ENCODE measurements around the gene ALG9.

The ALG9 gene

DNA sequence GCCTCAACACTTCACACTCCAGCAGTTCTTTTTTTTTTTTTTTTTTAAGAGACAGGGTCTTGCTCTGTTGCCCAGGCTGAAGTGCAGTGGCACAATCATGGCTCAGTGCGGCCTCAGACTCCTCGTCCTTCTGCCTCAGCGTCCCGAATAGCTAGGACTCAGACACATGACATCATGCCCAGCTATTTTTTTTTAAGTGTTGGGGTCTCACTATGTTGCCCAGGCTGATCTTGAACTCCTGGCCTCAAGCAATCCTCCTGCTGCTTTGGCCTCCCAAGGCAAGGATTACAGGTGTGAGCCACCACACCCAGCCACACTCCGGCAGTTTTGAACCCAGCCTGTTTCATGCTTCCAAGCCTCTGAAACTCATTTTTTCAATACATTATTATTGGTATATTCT, 108.9 kb downstream of the ALG9 start:
- TF ChIP-seq, protein P1, sequence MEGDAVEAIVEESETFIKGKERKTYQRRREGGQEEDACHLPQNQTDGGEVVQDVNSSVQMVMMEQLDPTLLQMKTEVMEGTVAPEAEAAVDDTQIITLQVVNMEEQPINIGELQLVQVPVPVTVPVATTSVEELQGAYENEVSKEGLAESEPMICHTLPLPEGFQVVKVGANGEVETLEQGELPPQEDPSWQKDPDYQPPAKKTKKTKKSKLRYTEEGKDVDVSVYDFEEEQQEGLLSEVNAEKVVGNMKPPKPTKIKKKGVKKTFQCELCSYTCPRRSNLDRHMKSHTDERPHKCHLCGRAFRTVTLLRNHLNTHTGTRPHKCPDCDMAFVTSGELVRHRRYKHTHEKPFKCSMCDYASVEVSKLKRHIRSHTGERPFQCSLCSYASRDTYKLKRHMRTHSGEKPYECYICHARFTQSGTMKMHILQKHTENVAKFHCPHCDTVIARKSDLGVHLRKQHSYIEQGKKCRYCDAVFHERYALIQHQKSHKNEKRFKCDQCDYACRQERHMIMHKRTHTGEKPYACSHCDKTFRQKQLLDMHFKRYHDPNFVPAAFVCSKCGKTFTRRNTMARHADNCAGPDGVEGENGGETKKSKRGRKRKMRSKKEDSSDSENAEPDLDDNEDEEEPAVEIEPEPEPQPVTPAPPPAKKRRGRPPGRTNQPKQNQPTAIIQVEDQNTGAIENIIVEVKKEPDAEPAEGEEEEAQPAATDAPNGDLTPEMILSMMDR (IDR thresholded peaks at IDR 0.05; ENCODE audit: borderline replicate concordance, control extremely low read depth, extremely low read depth, insufficient read depth, missing control alignments): no peak
- no peak for DNase-seq (ENCODE audit: low spot score)
- in situ Hi-C loops (cut with MboI; ENCODE audit: low sequenced_read_pairs, unreplicated experiment): loop anchor here (10.0 kb wide), 1 partner anchor 158 kb away; the partner anchor contains the start of gene SIK2

DNA sequence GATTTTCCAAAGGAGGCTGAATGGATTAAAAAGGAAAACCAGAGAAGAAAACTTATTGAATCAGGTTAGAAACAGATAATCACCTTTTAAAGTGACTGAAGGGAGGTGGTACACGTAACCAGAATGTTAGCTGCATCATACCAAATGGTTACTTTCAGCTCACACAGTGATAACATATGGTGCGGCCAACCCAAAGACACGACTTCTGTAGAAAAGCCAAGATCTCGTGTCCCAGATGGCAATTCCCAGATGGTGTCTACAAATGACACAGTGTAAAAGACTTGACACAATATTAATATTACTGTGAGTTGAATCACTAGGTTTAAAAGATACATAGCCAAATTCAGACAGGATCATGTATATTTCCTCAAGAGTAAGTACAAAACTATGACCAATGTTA, 110.3 kb downstream of the ALG9 start:
- in situ Hi-C loops (cut with MboI; ENCODE audit: low sequenced_read_pairs, unreplicated experiment): loop anchor here (10.0 kb wide), 1 partner anchor 156 kb away; the partner anchor contains the start of gene SIK2
- TF ChIP-seq, protein P1 (IDR thresholded peaks at IDR 0.05; ENCODE audit: borderline replicate concordance, control extremely low read depth, extremely low read depth, insufficient read depth, missing control alignments): no peak
- DNase-seq (ENCODE audit: low spot score): no peak

DNA sequence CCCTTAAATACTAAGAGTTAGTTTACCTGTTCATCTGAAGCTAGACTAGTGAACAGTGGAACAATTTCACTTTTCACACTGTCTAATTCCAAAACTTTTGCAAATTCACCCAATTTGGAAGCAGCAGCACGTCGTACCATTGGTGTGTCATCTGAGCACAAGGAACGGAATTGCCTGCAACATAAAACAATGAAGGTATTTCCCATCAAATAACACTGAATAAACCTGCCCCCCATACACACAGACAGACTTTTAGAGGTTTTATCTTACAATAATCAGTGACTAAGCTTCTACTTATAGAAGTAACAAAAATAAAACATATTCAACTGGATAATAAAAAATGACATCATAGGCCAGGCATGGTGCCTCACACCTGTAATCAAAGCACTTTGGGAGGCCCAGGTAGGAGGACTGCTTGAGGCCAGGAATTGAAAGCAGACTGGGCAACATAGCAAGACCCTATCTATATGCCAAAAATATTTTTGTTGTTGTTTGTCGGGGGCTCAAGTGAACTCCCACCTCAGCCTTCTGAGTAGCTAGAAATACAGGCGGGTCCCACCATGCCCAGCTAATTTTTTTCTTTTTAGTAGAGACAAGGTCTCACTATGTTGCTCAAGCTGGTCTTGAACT, 111.5 kb downstream of the ALG9 start:
- no peak for DNase-seq (ENCODE audit: low spot score)
- TF ChIP-seq, protein P1 (IDR thresholded peaks at IDR 0.05; ENCODE audit: borderline replicate concordance, control extremely low read depth, extremely low read depth, insufficient read depth, missing control alignments): no peak
- in situ Hi-C loops (cut with MboI; ENCODE audit: low sequenced_read_pairs, unreplicated experiment): loop anchor here (10.0 kb wide), 1 partner anchor 155 kb away; the partner anchor contains the start of gene SIK2

DNA sequence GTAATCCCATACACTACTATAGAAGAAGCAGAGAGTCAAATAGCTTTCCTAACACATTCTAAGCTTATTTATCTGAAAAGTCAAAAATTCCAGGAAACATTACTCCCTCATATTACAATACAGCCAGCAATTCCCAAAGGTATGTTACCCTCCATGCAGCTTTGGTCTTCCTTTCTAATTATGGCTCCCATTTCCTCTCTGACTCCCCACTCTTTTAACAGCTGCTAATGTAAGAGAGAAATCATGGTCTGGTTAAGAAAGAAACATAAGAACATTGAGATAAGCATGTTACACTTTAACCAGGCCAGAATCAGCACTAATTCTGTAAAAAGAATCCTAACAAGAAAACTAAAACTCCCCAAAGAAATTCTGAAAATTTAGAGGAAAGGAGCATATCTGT, 112.0 kb downstream of the ALG9 start:
- TF ChIP-seq, protein P1 (IDR thresholded peaks at IDR 0.05; ENCODE audit: borderline replicate concordance, control extremely low read depth, extremely low read depth, insufficient read depth, missing control alignments): no peak
- in situ Hi-C loops (cut with MboI; ENCODE audit: low sequenced_read_pairs, unreplicated experiment): no loop called here
- no peak for DNase-seq (ENCODE audit: low spot score)

DNA sequence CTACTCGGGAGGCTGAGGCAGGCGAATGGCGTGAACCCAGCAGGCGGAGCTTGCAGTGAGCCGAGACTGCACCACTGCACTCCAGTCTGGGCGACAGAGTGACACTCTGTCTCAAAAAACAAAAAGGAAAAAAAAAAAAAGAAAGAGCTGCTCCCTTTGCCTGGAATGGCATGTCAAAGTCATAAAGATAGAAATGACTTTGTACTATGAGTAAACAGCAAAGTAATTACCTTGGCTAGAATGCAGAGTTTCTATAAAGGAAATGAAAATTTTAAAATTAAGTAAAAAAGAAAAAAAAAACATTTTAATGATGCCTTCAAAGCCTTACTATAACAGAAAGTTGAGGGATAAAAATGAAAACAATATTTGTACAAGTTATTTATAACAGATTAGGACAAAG, 115.3 kb downstream of the ALG9 start:
- TF ChIP-seq, protein P1 (IDR thresholded peaks at IDR 0.05; ENCODE audit: borderline replicate concordance, control extremely low read depth, extremely low read depth, insufficient read depth, missing control alignments): no peak
- in situ Hi-C loops (cut with MboI; ENCODE audit: low sequenced_read_pairs, unreplicated experiment): no loop called here

DNA sequence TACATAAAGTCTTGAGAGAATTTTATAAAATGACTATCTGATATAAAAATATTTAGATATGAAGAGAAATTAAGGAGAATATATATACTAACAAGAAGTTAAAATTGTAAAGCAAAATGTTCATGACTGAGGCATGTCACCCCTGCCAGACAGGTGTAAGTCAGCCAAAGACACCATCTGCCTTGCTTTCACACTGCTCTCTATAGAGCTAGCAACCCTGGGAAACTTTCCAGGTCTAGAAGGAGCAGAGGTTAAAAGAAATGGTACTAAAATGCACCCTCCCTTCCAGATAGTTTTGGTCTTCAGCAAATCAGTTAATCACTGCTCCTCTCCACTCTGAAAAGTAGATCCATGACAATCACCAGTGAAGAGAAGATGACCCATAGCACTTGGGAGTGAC, 121.7 kb downstream of the ALG9 start:
- DNase-seq (ENCODE audit: low spot score): no peak
- in situ Hi-C loops (cut with MboI; ENCODE audit: low sequenced_read_pairs, unreplicated experiment): no loop called here
- TF ChIP-seq, protein P1 (IDR thresholded peaks at IDR 0.05; ENCODE audit: borderline replicate concordance, control extremely low read depth, extremely low read depth, insufficient read depth, missing control alignments): no peak

More for the DNA sequence above, 115.3 kb downstream of the ALG9 start:
- no peak for DNase-seq (ENCODE audit: low spot score)

All from GM13976 (cell line).